Measurements from ENCODE around the gene EIF6. TPM values are rescaled to one million over a fixed set of nuclear protein-coding genes. Genes with fewer than 3 reads are reported as not detected.
A peak's percentile ranks its signal among the peaks of the same experiment; 100 is the strongest.

EIF6 gene
- total and polyA plus RNA-seq, 2 of the 8 experiments (the other 6 are each of a cell fraction or from before 2014, with no cell fraction given) = 184 to 319 TPM

DNA sequence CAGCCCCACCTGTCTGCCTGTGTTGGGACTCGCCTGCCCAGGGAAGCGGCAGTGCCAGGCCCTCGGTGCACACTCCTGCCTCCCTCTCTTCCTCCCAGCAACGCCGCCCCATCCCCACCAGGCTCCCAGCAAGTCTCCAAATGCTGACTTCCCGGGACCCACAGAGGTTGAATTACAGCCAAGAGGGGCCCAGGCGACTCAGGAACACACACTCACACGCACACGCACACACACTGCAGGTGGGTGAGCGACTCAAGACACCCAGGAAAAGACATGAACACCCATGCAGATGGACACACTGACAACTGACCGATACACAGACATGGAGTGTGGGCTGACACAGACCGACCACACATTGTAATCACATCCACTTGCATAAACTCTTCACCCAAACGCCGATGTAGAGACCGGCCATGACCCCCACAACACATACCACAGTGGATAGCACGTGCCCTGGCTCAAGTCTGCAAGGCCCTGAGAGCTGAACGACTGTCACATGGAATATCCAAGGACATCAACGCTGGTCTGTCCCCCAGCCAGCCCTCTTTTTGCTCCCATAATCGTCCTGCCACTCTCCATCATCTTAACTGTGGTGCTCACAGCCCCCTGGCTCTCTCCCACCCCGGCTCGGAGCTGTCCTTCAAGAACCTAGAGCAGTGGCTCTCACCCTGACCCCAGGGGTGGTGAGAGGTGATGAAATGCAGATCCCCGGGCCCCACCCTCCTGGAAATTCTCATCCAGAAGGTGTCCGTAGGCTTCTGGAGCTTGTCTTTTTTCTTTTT is 8.1 kb upstream of the EIF6 start:
- Histone ChIP-seq H4K20me1 (replicated peaks in 1 of 2; ENCODE audit: control insufficient read depth in 1 of 2, insufficient read depth in 2 of 2, low read length in 2 of 2) (no peaks in the 10 kb centered on the region), H3K79me2 (ENCODE audit: control insufficient read depth in 1 of 2, insufficient read depth in 2 of 2, low read length in 2 of 2) (no peaks in the 10 kb centered on the region), H3K56ac (replicated peaks; ENCODE audit: insufficient read length, low read depth, low read length) (no peak overlapping the region), H3K27ac (ENCODE audit: low read depth, low read length) (no peak overlapping the region), H3K23me2 (ENCODE audit: low read depth, low read length) (no peaks in the 10 kb centered on the region), H3K79me1 (ENCODE audit: low read depth, low read length) (no peaks in the 10 kb centered on the region), H2BK20ac (ENCODE audit: low read length) (no peak overlapping the region), H3K4me2 (ENCODE audit: insufficient read depth in 1 of 2, low read depth in 2 of 2, low read length in 2 of 2) (no peak overlapping the region), H2BK12ac (ENCODE audit: low read depth, low read length) (no peak overlapping the region), H3K9ac (replicated peaks in 1 of 4; ENCODE audit: extremely low read depth in 1 of 4, low read depth in 3 of 4, low read length in 3 of 4) (no peak overlapping the region), H3K4me1 (replicated peaks in 1 of 4; ENCODE audit: control insufficient read depth in 3 of 4, insufficient read depth in 4 of 4, low read length in 3 of 4) (no peaks in the 10 kb centered on the region; a peak in 2 of 7 replicates), H2BK5ac (ENCODE audit: low read depth, low read length) (no peak overlapping the region), H2BK15ac (ENCODE audit: low read length) (no peak overlapping the region), H3K18ac (ENCODE audit: extremely low read depth, low read length) (no peak overlapping the region), H3K4me3 (ENCODE audit: extremely low read depth in 1 of 4, insufficient read depth in 2 of 4, low read depth in 3 of 4, low read length in 4 of 4) (no peak overlapping the region), H4K8ac (ENCODE audit: extremely low read depth, insufficient read depth, low read length) (peak overlapping the region; percentile 92), H4K5ac (ENCODE audit: insufficient read length, low read depth, low read length) (no peak overlapping the region), H3K36me3 (ENCODE audit: control insufficient read depth in 2 of 4, insufficient read depth in 4 of 4, low read length in 3 of 4) (no peaks in the 10 kb centered on the region), H2BK120ac (replicated peaks; ENCODE audit: low read depth, low read length) (no peak overlapping the region), H3K4ac (replicated peaks; ENCODE audit: insufficient read length, low read depth, low read length) (no peak overlapping the region), H2AK5ac (ENCODE audit: low read depth, low read length) (no peak overlapping the region), H3K23ac (ENCODE audit: insufficient read length) (no peak overlapping the region), H3K9me3 (ENCODE audit: insufficient read depth in 2 of 2, low read depth in 1 of 2, low read length in 1 of 2) (no peaks in the 10 kb centered on the region), H2AFZ (ENCODE audit: low read length) (peak overlapping the region; percentile 26; the same call in 1 of the 2 replicates), H3K27me3 (replicated peaks in 1 of 4; ENCODE audit: control insufficient read depth in 3 of 4, extremely low read depth in 1 of 4, insufficient read depth in 3 of 4, low read length in 3 of 4) (no peaks in the 10 kb centered on the region), H3K14ac (ENCODE audit: insufficient read length) (no peak overlapping the region), H4K91ac (replicated peaks; ENCODE audit: insufficient read length, low read length) (no peak overlapping the region)
- 88% methylated on average over 23 of the region's 23 CpGs; no CpG with 5 or more reads in 1 of the 2 experiments for WGBS, 2 experiments (ENCODE audit: extremely low coverage in 1 of 2, insufficient coverage in 1 of 2, insufficient read length in 1 of 2, insufficient replicate concordance in 2 of 2, low coverage in 1 of 2, low lambda C conversion rate in 2 of 2, missing lambda C conversion rate in 1 of 2)
- CTCF ChIA-PET (ENCODE audit: partially characterized antibody) = interaction anchor here (0.5 to 11.5 kb wide), 3 partner anchors 14 to 85 kb away, joined by 3 to 130 read pairs (median 4); no protein-coding TSS in a partner anchor
- no peak for DNase-seq (ENCODE audit: low read depth in 1 of 2, low spot score in 2 of 2)
- POLR2A ChIA-PET (ENCODE audit: partially characterized antibody) = interaction anchor here (0.6 to 5.7 kb wide), 3 partner anchors 8 to 15 kb away, joined by 3 to 39 read pairs (median 5); partner anchors contain the start of genes EIF6 and MMP24OS
- TF ChIP-seq CBX5 (IDR thresholded peaks at IDR 0.05; ENCODE audit: low read depth, low read length) (no peak), SIN3A (conservative IDR thresholded peaks at IDR 0.05 in 1 of 2, IDR thresholded peaks at IDR 0.05 in 1 of 2; ENCODE audit: low read depth in 1 of 2, low read length in 2 of 2) (no peak), CBX8 (IDR thresholded peaks at IDR 0.05; ENCODE audit: borderline replicate concordance, low read depth, low read length) (no peak), HDAC2 (IDR thresholded peaks at IDR 0.05; ENCODE audit: borderline replicate concordance in 1 of 2, low read depth in 2 of 2, low read length in 2 of 2) (no peak), NRF1 (IDR thresholded peaks at IDR 0.05; ENCODE audit: low read depth, low read length) (no peak)
- FAIRE-seq = no peak

Data from H1 (cell line).